NCI-H1105 (cell line): ENCODE data around the gene TRAF3.

Source experiments
- DNase-seq: peaks from one replicate; lab custom pipeline; 2025; lab: John Stamatoyannopoulos, UW

The TRAF3 gene

DNA sequence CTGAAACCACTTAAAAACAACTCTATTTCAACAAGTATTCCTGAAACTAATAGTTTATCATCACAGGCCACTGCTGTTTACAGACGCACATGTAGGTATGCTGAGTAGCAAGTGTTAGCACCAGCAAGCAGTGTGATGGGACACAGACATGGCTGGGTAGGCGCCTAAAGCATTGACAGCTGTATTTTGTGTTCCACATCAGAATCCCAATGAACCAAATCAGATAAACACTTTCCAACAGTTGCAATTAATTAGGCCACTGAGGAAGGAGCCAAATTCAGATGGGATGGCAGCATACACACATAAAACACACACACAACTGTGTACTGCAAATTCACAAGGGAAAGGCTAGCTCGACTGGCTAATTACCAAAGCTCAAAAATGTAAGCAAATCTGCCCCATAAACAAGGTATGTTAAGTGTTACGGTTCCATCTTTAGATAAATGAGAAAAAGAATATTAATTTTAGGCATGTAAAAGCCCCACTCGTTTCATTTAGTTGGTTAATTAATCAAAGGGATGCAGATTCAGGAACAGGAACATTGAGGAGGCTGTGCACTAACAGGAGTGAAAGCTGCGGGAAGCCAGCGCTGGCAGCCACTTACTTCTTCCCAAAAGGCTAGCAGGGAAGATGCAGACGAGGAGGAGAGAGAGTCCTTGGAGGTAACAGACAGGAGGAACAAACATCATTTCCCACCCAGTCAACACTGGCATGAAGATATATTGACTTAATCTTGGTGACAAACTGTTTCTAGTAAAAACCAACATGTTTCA is 178.6 kb downstream of the TRAF3 start:
- DNase-seq: no peak

DNA sequence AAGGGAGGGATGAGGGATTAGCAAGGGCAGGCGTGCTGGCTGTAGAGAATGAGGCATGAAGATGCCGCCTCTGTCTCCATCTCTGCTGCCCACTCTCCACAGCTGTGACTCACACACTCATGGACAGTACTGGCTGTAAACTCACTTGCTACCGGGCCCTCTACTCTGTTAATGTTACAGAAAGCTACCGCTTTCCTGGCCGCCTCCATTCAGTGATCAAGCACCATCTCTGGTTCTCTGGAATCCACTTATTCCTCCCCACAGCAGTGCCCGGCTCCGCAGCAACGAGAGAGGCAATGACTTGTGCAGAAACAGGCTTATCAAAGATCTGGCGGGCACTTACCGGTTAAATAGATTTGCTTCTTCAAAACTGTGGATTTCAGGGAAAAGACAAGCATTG is 180.0 kb downstream of the TRAF3 start:
- DNase-seq: no peak

GRCh38 chr14:102958461-102958860 is 181.2 kb downstream of the TRAF3 start:
- DNase-seq: no peak
